GM18526 (cell line): Measurements from ENCODE around the gene NTS.

Experiments
- POLR2A ChIP-seq: IDR thresholded peaks from 3 replicates; pipeline ENCODE4 v1.6.1; 2011; ENCODE audit not compliant: insufficient read length; ENCODE audit errors: extremely low read depth

Gene NTS, protein sequence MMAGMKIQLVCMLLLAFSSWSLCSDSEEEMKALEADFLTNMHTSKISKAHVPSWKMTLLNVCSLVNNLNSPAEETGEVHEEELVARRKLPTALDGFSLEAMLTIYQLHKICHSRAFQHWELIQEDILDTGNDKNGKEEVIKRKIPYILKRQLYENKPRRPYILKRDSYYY

DNA sequence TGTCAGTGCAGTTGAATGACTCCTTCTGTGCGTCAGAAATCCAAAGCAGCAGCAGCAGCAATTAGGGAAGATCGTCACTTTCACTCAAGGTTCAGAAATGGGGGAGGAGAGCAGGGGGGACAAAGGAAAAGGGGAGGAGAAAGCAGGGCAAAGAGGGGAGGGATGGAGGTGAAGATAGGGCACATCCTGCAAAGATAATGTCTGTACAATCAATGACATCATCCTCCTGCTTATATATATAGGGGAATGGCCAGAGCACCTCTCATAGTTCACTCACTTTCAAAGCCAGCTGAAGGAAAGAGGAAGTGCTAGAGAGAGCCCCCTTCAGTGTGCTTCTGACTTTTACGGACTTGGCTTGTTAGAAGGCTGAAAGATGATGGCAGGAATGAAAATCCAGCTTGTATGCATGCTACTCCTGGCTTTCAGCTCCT lies at the start of gene NTS:
Gene NTS, plus strand, starts transcription at position 265 of the 431 bp plus-strand sequence. Its CDS starts 109 bp downstream, at position 374.
- TF ChIP-seq POLR2A, result no peak

DNA sequence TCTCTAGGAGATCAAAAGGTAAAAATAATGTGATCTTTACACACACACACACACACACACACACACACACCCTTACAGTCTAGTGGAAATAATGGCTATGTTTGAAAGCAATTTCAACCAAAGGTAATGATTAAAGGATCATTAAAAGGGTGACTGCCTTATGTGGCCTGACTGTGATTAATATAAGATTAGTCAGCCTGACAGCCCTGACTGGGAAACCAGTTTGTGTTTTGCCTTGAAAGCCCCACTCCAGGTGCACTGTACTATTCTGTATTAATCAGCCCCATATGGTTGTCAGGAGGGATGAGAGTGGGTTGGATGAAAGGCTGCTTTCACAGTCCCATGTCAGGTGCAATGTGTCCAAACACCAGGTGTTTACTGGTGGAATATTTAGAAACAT lies 48.3 kb upstream of the NTS start:
- no peak for TF ChIP-seq POLR2A

DNA sequence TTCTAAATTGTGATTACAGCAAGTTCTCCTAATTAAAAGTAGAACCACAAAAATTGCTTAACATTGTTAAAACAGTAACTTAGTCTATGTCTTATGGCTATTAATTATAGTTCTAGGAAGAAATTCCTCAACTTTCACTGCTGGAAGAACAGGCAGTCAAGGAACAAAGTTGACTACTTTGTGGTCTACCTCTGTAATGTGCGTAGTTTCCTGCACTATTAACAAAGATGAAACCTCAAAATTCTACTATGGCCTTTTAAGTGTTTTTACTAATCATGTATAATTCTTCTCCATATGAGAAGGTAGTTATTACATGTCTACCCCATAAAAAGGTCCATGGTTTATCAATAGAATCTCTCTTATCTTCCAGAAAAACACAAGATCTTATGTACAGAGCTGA lies 45.5 kb upstream of the NTS start:
- TF ChIP-seq POLR2A, result no peak

DNA sequence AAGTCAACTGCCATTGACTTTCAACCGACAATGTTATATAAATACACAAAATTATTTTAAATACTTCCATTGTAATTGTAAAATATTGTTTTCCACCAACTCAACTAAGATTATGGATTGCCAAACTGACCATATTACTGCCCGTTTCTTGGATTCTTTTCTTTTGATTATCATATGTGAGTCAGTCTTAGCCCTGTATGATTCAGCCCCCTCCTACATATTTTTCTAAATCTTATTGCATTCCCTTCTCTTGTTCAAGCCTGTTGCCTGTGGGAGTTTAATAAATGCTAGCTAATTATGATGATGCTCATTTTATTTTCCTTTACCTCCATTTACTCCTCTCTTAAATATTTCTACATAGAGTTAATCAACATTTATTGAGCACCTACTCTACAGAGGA lies 44.7 kb upstream of the NTS start:
- no peak for TF ChIP-seq POLR2A

DNA sequence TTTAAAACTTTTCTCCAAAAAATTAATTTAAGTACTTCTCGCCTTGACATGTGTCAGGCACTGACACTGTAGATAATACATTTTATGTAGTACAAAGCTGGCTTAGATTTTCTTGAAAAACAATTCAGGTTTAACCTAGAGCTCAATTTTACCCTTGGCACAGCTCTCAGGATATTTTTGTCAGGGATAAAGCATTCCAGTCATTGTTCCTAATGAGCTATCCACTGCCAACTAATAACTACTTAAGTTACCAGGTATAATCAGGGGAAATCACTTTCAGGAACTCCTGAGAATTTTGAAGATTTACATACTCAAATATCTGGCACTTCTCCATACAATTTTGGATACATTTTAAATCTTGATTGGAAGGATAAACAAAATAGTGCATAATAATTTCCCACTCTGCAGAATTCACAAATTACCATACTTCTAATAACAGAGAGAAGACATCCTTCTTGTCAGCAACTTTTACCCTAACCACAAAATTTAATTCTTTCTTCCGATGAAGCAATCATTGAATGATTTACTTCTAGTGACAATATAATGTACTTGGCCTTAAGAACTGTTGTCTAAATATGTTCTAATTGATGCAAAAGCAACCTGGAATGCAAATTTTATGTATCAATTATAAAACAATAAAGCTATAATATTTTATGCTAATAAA lies 42.6 kb upstream of the NTS start:
- TF ChIP-seq POLR2A, result no peak

DNA sequence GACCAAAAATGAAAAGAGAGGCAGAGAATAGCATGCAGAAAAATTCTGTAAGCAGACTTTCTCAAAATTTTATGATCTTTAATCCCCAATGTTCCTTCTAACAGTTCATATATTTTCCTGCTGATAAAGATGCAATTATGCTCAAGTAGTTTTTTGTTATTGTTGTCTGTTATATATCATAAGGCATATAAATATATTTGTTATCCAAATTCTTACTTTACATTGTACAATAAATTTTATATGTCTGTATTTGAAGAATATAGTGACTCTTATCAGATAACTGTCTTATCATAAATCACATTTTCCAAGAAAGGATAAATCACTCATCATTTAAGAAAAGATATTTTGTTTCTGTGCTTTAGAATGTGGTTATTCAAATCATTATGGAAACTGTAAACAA lies 40.5 kb upstream of the NTS start:
- TF ChIP-seq POLR2A, result no peak

DNA sequence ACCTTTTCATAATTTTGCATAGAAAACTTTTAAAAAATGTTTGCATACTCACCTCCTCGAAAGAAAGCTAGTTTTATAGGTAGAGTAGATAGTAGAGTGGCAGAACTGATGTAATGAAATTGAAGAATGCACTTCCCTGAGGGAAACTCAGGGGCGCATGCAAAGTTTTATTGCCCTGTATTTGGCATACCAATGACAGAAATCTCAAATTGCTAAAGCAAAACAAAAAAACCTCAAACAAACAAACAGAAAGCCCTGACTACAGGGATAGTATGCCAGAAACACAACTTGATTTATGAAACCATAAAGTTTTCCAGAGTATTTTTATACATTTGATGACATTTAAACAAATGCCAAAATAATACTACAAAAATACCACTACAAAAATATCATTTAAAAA lies 39.7 kb upstream of the NTS start:
- no peak for TF ChIP-seq POLR2A

DNA sequence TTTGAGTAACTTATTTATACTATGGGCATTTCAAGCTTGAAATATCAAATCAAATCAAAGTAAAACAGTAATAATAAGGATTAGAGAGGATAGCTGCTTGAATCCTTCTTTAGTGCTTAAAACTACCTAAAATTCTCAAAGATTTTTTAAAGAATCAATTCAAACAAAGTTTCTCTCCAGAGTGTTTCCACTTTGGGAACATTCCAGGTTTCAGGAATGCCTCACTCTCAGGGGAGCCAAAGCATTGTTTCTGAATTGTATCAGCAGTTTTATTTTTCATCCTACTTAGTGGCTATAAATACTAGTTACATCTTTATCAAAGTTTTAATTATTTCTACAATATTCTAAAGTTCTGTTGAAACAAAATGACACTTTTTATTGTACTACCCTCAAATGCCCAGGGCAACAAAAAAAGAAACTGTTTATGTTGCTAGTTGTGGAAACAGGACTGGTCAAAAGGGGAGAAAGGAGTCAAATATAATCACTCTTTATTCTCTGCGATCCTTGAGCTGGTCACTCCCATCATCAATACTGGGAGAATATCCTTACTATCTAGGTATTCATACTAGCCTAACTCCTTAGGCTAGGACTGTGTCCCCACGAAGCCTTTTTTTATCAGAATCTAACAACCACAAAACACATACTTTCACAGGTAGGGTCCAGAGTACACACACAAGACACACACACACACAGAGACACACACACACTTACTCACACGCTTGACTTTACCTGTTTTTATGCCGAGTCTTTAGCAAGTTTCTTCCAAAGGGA lies 38.5 kb upstream of the NTS start:
- TF ChIP-seq POLR2A, result no peak

DNA sequence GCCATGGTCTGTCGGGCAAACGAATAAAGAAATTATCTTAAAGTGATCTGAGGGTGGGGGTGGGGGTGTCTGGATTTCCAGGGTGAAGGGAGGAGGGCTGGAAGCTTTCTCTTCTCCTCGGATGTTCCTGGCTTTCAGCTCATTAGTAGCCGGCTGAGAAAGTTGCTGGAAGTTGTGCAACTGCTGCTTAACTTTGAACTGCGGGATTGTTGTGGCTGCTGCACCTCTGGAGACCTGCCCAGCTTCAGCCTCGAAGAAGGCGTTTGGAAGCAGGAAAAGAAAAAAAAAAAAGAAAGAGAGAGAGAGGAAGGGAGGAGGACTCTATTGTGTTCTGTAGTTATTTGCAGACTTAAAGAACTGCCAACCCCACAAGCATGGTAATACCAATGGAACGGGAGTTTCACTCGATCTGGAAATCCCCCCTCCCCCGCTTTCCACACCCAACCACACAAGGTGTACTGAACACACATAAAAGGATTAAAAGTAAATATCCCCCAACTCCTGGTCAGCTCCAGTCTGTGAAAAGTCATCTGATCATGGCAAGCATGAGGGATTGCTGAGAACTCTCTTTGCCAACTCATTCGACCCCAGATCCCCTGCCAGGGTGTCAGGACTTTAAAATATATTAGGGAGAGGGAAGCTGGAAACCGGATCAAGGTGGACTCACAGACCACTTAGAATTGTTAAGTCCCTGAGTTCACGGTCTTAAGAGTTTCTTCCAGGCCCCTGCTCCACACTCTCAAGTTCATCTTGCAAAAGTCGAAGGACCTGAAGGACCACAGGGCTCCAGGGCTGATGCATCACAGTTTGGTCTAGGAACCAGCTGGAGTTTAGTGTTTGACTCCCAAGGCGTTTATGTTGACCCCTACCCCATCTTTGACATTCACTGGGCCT lies 37.7 kb upstream of the NTS start, which contains the start of gene RASSF9:
Gene RASSF9, minus strand, starts transcription at position 213 of the 894 bp plus-strand sequence. Its CDS starts 208 bp downstream, at position 5.
- no peak for TF ChIP-seq POLR2A

DNA sequence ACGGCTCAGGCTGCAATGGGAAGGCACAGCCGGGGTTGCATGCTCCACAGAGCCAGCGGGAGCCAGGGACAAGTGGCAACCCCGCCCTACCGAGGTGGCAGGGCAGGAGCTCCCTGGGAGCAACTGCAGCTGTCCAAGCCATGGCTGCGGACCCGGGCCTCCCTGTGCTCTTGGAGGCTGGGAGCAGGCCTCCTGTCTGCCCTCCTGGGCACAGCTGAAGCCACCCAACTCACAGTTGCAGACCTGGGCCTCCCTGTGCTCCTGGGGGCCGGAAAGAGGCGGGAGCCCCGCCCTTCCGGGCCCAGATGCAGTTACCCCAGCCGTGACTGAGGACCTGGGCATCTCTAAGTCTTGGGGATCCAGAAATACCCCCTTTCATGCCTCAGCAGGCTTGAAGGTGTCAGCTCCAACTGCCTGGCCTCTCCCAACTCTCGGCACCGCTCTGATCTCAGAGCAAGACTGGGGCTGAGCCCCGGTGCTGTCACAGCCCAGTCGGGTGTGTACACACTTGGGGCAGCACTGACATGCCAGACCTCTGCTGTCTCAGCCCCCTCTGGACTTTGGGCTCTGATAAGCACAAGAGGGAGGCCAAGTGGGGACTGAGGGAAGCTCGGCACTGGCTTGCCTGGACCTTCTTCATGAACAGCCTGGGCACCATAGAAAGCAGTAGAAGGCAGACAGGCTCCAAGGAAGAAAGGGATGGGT lies 30.3 kb upstream of the NTS start:
- no peak for TF ChIP-seq POLR2A

DNA sequence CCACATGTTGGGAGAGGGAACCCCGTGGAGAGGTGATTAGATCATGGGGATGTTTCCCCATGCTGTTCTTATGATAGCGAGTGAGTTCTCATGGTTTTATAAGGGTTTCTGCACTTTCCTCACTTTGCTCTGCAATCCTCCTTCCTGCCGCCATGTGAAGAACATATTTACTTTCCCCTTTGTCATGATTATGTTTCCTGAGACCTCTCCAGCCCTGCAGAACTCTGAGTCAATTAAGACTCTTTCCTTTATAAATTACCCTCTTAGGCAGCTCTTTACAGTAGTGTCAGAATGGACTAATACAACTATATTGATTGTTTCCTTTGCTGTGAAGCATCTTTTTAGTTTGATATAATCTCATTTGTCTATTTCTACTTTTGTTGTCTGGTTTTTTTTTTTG lies 24.8 kb upstream of the NTS start:
- no peak for TF ChIP-seq POLR2A

DNA sequence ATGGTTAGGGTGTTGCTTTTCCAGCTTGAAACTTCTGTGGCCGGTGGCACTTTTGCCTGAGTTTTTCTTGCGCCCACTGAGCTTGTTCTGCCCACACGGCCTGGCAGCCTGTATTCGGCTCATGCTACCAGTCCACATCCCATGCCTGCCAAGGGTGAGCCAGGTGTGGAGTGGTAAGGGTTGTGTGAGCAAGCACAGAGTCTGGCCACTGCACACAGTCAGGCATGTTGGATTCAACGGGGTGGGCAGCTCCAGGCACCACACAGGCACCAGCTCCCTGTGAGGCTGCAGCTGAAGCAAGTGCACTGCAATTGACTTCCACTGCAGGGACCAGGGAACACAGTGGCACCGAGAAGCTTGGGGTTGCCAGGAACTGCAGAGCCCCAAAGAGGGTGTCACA lies 18.8 kb upstream of the NTS start:
- no peak for TF ChIP-seq POLR2A

DNA sequence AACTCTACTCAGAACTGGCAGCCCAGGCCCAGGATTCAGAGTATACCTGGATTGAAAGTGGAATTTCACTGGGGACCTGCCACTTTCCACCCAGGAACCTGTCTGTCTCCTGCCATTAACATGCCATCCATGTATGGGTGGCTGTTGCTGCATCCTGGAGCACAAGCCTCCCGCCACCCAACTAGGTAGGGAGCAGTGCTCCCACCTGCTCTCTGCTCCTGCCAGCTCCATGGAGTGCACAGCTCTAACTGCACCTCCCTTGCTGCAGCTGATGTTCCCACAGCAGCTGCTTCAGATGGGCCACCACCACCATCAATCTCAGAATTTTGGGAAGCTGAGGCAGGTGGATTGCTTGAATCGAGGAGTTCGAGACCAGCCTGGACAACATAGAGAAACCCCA lies 17.1 kb upstream of the NTS start:
- TF ChIP-seq POLR2A, result no peak

DNA sequence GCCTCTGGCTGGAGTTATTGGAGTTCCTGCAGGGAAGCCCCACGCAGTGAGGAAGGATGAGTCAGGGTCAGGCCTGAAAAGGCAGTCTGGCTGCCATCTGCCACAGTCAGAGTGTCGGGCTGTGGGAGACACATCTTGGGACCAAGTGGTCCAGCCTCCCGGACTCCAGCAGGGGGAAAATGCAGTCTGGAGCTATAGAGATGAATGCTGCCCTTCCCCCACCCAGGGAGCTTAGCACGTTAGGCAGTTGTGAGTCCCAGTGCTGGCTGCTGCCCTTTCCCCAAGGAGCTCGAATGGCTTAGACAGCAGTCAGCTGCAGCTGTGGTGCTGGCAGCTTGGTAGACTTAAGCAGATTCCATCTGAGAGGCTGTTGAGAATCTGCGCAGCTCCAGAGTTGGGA lies 8.2 kb upstream of the NTS start:
- TF ChIP-seq POLR2A, result no peak
